ENCODE data around the gene OPCML.

The OPCML gene

GRCh38 chr11:132856032-132856431, 676.3 kb downstream of the OPCML start:
- no peak for DNase-seq (ENCODE audit: low spot score)
- TF ChIP-seq CTCF (IDR thresholded peaks at IDR 0.05; ENCODE audit: borderline replicate concordance, control extremely low read depth, extremely low read depth, insufficient read depth, missing control alignments): no peak
- in situ Hi-C loops (cut with MboI; ENCODE audit: low sequenced_read_pairs, unreplicated experiment): no loop called here

- DNase-seq (ENCODE audit: low spot score): no peak
- in situ Hi-C loops (cut with MboI; ENCODE audit: low sequenced_read_pairs, unreplicated experiment): no loop called here
- no peak for TF ChIP-seq CTCF (IDR thresholded peaks at IDR 0.05; ENCODE audit: borderline replicate concordance, control extremely low read depth, extremely low read depth, insufficient read depth, missing control alignments)
These were observed 676.8 kb downstream of the OPCML start for GRCh38 chr11:132855516-132855915.

- DNase-seq (ENCODE audit: low spot score): no peak
- TF ChIP-seq CTCF (IDR thresholded peaks at IDR 0.05; ENCODE audit: borderline replicate concordance, control extremely low read depth, extremely low read depth, insufficient read depth, missing control alignments): no peak
- in situ Hi-C loops (cut with MboI; ENCODE audit: low sequenced_read_pairs, unreplicated experiment): no loop called here
These were observed 678.4 kb downstream of the OPCML start for GRCh38 chr11:132853886-132854285.

GRCh38 chr11:132852361-132852760, 679.9 kb downstream of the OPCML start:
- no peak for DNase-seq (ENCODE audit: low spot score)
- in situ Hi-C loops (cut with MboI; ENCODE audit: low sequenced_read_pairs, unreplicated experiment): no loop called here
- TF ChIP-seq CTCF (IDR thresholded peaks at IDR 0.05; ENCODE audit: borderline replicate concordance, control extremely low read depth, extremely low read depth, insufficient read depth, missing control alignments): no peak

- DNase-seq (ENCODE audit: low spot score): no peak
- TF ChIP-seq CTCF (IDR thresholded peaks at IDR 0.05; ENCODE audit: borderline replicate concordance, control extremely low read depth, extremely low read depth, insufficient read depth, missing control alignments): no peak
- in situ Hi-C loops (cut with MboI; ENCODE audit: low sequenced_read_pairs, unreplicated experiment): no loop called here
These were observed 681.1 kb downstream of the OPCML start for GRCh38 chr11:132851247-132851646.

- no peak for DNase-seq (ENCODE audit: low spot score)
- TF ChIP-seq CTCF (IDR thresholded peaks at IDR 0.05; ENCODE audit: borderline replicate concordance, control extremely low read depth, extremely low read depth, insufficient read depth, missing control alignments): no peak
- in situ Hi-C loops (cut with MboI; ENCODE audit: low sequenced_read_pairs, unreplicated experiment): no loop called here
These were observed 682.0 kb downstream of the OPCML start for GRCh38 chr11:132850266-132850665.

- DNase-seq (ENCODE audit: low spot score): no peak
- in situ Hi-C loops (cut with MboI; ENCODE audit: low sequenced_read_pairs, unreplicated experiment): no loop called here
These were observed 684.0 kb downstream of the OPCML start for GRCh38 chr11:132848336-132848735.

More at GRCh38 chr11:132848336-132848735, 684.0 kb downstream of the OPCML start:
- no peak for TF ChIP-seq CTCF (IDR thresholded peaks at IDR 0.05; ENCODE audit: borderline replicate concordance, control extremely low read depth, extremely low read depth, insufficient read depth, missing control alignments)
